GM04504 (cell line): ENCODE data around the gene AK2.
A peak's percentile ranks its signal among the peaks of the same experiment; 100 is the strongest.

ENCODE experiments used
- DNase-seq: peaks from one replicate; pipeline ENCODE4 v3.0.0-alpha.2; 2012; ENCODE audit warnings: low read depth

Gene AK2

GRCh38 chr1:32972814-32973428 lies 63.8 kb downstream of the AK2 start:
- no peak for DNase-seq

DNA sequence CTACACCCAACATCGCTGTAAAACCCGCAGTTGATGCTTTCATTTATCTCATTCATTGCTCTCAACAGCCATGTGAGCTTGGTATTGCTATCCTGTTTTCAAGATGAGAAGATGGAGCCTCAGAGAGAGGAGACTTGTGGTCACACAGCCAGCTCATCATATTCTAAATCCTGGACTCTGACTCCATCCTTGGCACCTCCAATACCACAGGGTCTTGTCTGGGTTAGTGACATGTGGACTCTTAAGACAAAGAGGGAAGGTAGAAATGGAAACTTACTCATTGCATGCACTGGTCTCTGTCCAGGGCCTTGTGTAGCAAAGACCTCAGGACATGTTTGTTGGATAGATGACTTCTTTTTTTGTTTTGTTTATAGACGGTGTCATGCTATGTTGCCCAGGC lies 65.1 kb downstream of the AK2 start:
- no peak for DNase-seq

DNA sequence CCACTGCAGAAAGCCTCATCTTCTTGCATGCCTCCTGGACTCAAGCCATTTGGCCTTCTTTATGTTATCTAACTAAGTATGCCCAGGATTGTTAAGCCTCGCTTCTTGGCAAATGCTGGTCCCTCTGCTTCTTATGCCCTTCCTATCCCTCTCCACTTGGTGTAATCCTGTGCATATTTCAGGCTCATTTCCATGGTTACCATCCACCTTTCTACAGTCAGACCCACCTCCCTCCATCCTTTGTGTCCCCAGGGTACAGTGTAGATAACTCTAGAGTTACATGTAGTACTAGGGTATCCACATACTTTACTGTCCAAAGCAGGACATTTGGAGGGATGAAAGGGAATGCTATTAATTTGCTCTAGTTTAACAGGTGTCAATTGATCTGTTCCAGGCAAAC lies 65.5 kb downstream of the AK2 start:
- no peak for DNase-seq

DNA sequence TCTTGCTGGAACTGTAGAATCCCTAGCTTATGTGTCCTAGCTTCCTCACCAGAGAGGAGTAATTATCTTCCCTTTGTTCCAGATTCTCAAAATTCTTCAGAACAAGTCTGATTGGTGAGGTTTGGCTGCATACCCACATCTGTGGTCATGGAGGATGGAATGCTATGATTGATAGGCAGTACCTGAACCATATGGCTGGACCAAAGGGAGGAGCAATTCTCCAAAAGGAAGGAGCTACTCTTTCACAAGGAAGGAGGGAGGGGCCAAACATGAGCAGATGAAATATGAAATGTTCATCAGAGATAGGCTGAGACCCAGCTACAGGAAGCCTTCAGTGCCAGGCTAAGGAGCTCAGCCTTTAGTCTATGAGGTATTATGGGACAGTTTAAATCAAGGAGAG lies 67.1 kb downstream of the AK2 start:
- no peak for DNase-seq

DNA sequence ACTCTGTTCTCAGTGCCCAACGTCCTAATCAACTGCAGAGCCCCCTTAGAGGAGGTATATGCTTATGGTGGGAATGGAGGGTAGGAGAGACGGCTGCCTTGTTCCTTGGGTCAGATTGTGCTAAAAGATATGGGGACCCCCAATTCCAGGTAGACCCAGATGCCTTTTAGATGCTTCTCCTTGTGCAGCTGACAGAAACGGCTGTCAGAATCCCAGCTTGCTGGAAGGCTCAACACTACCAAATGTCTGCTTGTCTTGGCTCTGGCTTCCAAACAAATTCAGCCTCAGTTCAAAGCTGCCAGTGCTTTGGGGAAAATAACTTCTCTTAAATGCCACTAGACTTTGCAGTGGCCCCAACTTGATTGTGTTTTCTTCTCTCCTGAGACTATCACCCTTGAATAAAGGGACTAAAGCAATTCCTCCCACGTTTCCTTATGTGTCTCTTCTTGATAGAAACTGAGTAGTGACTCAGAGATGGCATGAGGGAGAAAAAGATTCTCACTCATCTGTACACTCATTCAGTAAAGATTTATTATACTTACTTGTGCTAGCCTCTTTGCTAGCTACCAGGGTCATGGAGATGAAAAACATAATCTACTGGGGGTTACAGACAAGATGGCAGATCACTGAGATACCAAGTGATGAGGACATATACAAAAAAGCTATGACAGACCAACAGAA lies 68.7 kb downstream of the AK2 start:
- no peak for DNase-seq

DNA sequence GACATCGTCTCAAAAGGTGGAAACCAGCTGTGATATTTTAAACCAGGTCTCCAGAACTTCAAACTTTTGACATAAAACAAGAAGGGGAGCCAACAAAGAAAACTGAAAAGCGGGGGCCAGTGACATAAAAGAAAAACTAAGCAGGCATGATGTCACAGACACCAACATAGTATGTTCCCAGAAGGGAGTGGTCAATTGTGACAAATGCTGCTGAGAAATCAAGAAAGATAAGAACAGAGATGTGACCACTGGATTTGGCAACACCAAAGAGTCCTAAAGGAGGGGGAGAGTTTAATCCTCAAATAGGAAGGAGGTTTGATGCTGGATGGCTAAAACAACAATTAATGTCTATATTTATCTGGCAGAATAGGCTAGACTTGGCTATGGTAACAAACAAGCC lies 69.8 kb downstream of the AK2 start:
- no peak for DNase-seq

GRCh38 chr1:32965251-32965747 lies 71.4 kb downstream of the AK2 start:
- no peak for DNase-seq

- peak; percentile 83 for DNase-seq
Measured at GRCh38 chr1:32964461-32965250, 72.0 kb downstream of the AK2 start, which contains the start of gene RNF19B. TSS of gene RNF19B (minus strand) at chr1:32964809. CDS start at chr1:32964685, 124 bp downstream.

GRCh38 chr1:32963746-32964460 lies 72.8 kb downstream of the AK2 start:
- no peak for DNase-seq

DNA sequence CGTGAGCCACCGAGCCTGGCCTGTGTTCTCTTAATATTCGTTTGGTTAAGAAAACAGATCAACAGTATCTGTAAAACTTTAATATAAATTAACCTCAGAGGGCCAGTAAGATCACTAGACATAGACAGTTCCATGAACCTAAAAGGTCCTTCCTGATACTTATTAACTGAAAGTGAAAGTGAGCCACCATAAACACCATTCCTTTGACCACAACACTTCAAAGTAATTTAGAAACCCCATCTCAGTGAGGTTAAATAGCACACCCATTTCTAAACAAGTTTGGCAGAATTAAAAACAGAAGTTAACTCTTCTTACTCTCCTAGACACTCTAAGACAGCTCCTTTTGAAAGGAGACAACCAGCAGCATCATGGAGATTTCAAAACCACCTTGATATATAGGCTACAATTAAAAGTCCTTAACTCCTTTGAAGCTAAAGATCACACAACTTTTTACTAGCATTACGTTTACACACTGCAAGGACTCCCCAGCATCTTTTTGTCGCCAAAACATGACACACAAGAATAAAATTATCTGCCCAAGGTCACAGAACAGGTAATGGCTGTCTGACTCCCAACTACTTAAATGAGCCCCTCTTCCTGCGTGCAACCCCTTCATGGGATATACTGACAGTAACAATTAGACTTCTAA lies 74.3 kb downstream of the AK2 start:
- DNase-seq: no peak

DNA sequence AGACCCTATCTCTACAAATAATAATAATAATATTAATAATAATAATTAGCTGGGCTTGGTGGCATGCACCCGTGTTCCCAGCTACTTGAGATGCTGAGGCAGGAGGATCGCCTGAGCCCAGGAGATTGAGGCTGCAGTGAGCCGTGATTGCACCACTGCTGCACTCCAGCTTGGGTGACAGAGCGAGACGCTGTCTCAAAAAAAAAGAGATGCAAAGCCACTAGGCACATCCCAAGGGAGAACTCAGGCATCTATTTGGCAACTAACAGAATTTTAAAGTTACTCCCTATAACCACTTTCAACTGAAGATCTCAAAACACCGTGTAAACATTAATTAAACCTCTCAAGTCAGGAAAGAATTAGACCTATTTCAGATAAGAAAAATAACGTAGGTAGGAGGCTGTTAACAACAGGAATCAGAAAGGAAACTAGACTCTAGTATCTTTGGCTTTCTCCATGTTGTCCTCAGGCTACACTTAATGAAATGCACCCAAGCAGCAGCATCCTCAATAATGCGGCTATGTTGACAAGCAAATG lies 75.8 kb downstream of the AK2 start:
- no peak for DNase-seq

- no peak for DNase-seq
Measured at GRCh38 chr1:32960342-32960741, 76.3 kb downstream of the AK2 start.

DNA sequence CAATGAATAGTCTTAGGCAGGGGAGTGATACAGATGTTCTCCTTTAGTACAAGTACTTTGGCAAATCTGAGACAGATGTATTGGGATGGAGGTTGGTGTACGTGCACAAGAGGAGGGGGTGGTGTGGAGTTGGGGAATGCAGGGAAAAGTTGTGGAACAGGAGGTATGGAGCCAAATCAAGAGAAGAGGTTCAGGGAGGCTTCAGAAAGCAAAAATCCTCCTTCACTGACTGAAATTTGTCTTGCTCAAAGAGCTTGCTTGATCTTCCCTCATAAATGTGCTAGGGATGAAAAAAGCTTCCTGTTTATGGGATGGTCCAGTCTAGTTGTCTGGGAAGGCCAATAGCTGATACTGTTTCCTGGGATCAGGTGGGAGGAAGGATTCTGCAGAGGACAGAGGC lies 77.9 kb downstream of the AK2 start:
- DNase-seq: no peak
